NOMO-1 treated with dmso at 0.1 percent for 144 hours (cell line): Measurements from ENCODE around the gene YKT6.
"Not testable (repeated sequence)": the region's sequence is repeated elsewhere in the genome, so short reads cannot be mapped to it uniquely, and the experiment has no call there.

ENCODE experiments used
- DNase-seq: peaks from one replicate; lab custom pipeline; 2025; ENCODE audit not compliant: unreplicated experiment; lab: John Stamatoyannopoulos, UW

Gene YKT6

GRCh38 chr7:44200699-44201461, at the start of gene YKT6:
Gene YKT6, plus strand, starts transcription at chr7:44200978. Its CDS starts 158 bp downstream, at chr7:44201136.
- peak; percentile 92 for DNase-seq

GRCh38 chr7:44151956-44152355, 48.8 kb upstream of the YKT6 start:
- DNase-seq = no peak

- no peak for DNase-seq
These were observed 47.5 kb upstream of the YKT6 start for GRCh38 chr7:44152971-44153947.

- DNase-seq = no peak
These were observed 46.8 kb upstream of the YKT6 start for GRCh38 chr7:44153948-44154335.

- no peak for DNase-seq
These were observed 46.1 kb upstream of the YKT6 start for GRCh38 chr7:44154703-44155102.

- no peak for DNase-seq
These were observed 45.3 kb upstream of the YKT6 start for GRCh38 chr7:44155191-44156185.

- no peak for DNase-seq
These were observed 44.2 kb upstream of the YKT6 start for GRCh38 chr7:44156453-44157010.

GRCh38 chr7:44157116-44158080, 43.4 kb upstream of the YKT6 start:
- no peak for DNase-seq

- no peak for DNase-seq
These were observed 42.5 kb upstream of the YKT6 start for GRCh38 chr7:44158096-44158872.

- no peak for DNase-seq
These were observed 41.7 kb upstream of the YKT6 start for GRCh38 chr7:44158873-44159631.

- DNase-seq = no peak
These were observed 40.8 kb upstream of the YKT6 start for GRCh38 chr7:44159824-44160630.

GRCh38 chr7:44161371-44161770, 39.4 kb upstream of the YKT6 start:
- no peak for DNase-seq

GRCh38 chr7:44162179-44162578, 38.6 kb upstream of the YKT6 start:
- no peak for DNase-seq

GRCh38 chr7:44162785-44163395, 37.9 kb upstream of the YKT6 start:
- DNase-seq = no peak

GRCh38 chr7:44163591-44163990, 37.2 kb upstream of the YKT6 start:
- no peak for DNase-seq

- no peak for DNase-seq
These were observed 32.9 kb upstream of the YKT6 start for GRCh38 chr7:44167920-44168319.

GRCh38 chr7:44171901-44172300, 28.9 kb upstream of the YKT6 start:
- DNase-seq = not testable (repeated sequence)
